ENCODE data around the gene SLC29A2.

GRCh38 chr11:66324664-66325063 is 46.9 kb downstream of the SLC29A2 start:
- TF ChIP-seq EZH2 (IDR thresholded peaks at IDR 0.05; ENCODE audit: low read length, unreplicated experiment): no peak
- no peak for TF ChIP-seq CTCF (conservative IDR thresholded peaks at IDR 0.05; ENCODE audit: low read depth, low read length)
- no peak for TF ChIP-seq EZH2phosphoT487 (IDR thresholded peaks at IDR 0.05; ENCODE audit: borderline replicate concordance, low read length)

All from PC-3 (cell line).